Limb (tissue), 2 donors: ENCODE results near the gene AP1B1.

Experiments
- DNase-seq, 2 donors: peaks; one replicate each; pipeline ENCODE4 v3.0.0-alpha.2; 2016; ENCODE audit errors: extremely low spot score in 2 of 2

The AP1B1 gene

GRCh38 chr22:29332886-29333496 is 55.4 kb downstream of the AP1B1 start:
- no peak for DNase-seq

- no peak for DNase-seq
These were observed 56.6 kb downstream of the AP1B1 start for GRCh38 chr22:29331658-29332300.

GRCh38 chr22:29331213-29331612 is 57.2 kb downstream of the AP1B1 start:
- DNase-seq, result no peak

GRCh38 chr22:29330753-29331152 is 57.6 kb downstream of the AP1B1 start:
- no peak for DNase-seq

GRCh38 chr22:29330291-29330690 is 58.1 kb downstream of the AP1B1 start:
- DNase-seq, result no peak

GRCh38 chr22:29329581-29329980 is 58.8 kb downstream of the AP1B1 start:
- no peak for DNase-seq

- DNase-seq, result peak in 1 of 2 donors; percentile 48
These were observed 59.5 kb downstream of the AP1B1 start for GRCh38 chr22:29328566-29329500.

- DNase-seq, result no peak
These were observed 60.3 kb downstream of the AP1B1 start for GRCh38 chr22:29328055-29328454.

- DNase-seq, result no peak
These were observed 61.1 kb downstream of the AP1B1 start for GRCh38 chr22:29327089-29327764.

GRCh38 chr22:29326481-29326880 is 61.9 kb downstream of the AP1B1 start:
- no peak for DNase-seq

GRCh38 chr22:29325785-29326315 is 62.5 kb downstream of the AP1B1 start:
- DNase-seq, result no peak

- DNase-seq, result no peak
These were observed 63.0 kb downstream of the AP1B1 start for GRCh38 chr22:29325356-29325755.

GRCh38 chr22:29323641-29324040 is 64.7 kb downstream of the AP1B1 start:
- DNase-seq, result no peak

GRCh38 chr22:29320546-29320945 is 67.8 kb downstream of the AP1B1 start:
- DNase-seq, result no peak

- no peak for DNase-seq
These were observed 69.3 kb downstream of the AP1B1 start for GRCh38 chr22:29319072-29319471.

- peak in 1 of 2 donors; percentile 25 for DNase-seq
These were observed 70.4 kb downstream of the AP1B1 start for GRCh38 chr22:29317827-29318454.

- no peak for DNase-seq
These were observed 72.1 kb downstream of the AP1B1 start for GRCh38 chr22:29316141-29316828.

- DNase-seq, result peak in 1 of 2 donors; percentile 75
These were observed 72.9 kb downstream of the AP1B1 start, which contains the start of gene RASL10A for GRCh38 chr22:29315286-29316140. Gene RASL10A (minus strand): TSS chr22:29315697. CDS start chr22:29315246, 451 bp downstream.
